ENCODE results near the gene SLC43A3.

Gene SLC43A3

DNA sequence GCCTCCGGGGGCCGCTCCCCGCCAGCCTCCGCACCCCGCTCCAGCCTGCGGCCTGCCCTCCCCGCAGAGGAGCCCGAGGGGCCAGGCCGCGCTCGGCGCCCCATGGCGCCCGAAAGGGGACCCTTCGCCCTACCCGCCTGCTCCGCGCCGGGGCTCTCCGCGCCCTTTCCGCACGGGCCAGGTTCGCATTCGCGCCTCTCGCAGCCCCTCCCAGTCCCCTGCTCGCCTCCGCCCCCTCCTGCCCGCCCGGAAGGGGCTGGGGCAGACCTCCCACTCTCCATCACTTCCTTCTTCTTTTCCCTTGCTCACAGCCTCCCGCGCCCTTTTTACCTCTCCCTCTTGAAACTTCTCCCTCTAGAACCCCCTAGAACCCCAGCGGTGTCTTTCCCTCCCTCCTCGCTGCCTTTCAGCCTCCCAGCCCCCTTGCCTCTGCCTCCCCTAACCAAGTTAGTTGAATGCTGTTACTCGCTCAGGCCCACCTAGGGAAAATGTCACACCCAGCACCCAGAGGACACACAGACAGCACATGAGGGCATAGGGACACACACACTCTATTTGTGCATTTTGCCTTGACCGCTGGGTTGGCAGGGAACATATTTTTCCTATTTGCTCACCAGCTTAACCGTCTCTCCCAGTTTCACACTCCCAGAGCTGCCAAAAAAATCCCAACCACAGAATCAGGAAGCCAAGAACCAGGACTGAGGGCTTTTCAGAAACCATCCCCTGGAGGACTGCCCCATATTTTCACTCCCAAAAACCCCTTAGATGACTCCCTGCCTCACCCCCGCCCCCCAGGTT is at the start of gene SLC43A3:
Gene SLC43A3 (minus strand): TSS at position 193 of the 798 bp plus-strand sequence. CDS start 949 bp downstream, outside the sequence.
- peak; percentile 30 to 46 for DNase-seq (ENCODE audit: extremely low read depth in 1 of 2, low read depth in 1 of 2)

DNA sequence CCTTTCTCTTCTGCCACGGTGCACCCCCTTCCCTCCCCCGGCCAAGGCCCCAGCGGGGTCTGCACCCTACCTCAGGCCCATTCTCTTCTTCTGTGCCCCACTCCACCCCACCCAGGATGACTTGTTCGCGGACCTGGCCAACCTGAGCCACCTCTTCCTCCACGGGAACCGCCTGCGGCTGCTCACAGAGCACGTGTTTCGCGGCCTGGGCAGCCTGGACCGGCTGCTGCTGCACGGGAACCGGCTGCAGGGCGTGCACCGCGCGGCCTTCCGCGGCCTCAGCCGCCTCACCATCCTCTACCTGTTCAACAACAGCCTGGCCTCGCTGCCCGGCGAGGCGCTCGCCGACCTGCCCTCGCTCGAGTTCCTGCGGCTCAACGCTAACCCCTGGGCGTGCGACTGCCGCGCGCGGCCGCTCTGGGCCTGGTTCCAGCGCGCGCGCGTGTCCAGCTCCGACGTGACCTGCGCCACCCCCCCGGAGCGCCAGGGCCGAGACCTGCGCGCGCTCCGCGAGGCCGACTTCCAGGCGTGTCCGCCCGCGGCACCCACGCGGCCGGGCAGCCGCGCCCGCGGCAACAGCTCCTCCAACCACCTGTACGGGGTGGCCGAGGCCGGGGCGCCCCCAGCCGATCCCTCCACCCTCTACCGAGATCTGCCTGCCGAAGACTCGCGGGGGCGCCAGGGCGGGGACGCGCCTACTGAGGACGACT is 49.3 kb upstream of the SLC43A3 start:
- no peak for DNase-seq (ENCODE audit: extremely low read depth in 1 of 2, low read depth in 1 of 2)

DNA sequence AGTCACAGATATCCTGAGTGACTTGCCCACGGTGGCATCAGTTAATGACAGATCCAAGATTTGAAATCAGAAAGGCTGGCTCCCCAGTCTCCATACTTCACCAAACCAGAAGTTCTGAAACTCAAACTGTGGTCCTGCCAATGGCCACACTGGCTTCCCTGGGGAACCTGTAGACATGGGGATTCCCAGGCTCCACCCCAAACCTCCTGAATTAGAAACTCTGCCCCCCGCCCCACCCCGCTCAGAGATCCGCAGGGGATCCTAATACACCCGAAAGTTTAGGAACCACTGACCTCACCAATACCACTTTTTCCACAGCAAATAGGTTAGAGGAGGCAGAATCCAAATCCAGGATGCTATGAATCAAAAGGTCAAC is 48.7 kb upstream of the SLC43A3 start:
- no peak for DNase-seq (ENCODE audit: extremely low read depth in 1 of 2, low read depth in 1 of 2)

DNA sequence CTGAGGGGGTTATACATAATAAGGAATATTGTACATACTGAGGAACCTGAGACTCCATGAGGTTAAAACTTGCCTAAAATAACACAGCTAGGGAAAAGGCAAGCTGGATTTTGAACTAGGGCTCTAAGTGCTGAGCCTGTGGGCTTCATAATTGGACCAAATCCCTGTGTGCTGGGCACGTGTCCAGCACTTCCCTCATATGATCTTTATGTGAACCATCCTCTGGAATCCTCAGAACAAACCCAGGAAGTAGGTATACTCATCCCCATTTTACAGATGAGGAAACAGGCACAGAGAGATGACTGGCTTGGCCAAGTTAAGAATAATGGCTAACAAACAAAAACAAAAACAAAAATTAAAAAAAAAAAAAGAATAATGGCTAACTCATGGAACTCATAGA is 48.3 kb upstream of the SLC43A3 start:
- DNase-seq (ENCODE audit: extremely low read depth in 1 of 2, low read depth in 1 of 2): no peak

DNA sequence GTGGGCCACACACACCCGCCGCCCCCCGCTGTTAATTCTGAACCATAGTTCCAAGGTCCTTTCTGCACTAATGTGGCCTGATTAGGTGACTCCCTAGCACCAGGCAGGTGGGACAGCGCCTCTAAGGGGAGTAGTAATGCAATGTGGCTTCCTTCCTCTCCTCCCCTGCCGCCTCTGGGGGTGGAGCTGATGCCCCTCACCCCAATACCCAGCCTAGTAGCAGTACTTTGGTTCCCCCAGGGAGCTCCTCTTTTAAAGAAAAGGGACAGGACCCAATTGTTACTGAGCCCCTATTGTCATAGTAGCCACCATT is 47.8 kb upstream of the SLC43A3 start:
- no peak for DNase-seq (ENCODE audit: extremely low read depth in 1 of 2, low read depth in 1 of 2)

DNA sequence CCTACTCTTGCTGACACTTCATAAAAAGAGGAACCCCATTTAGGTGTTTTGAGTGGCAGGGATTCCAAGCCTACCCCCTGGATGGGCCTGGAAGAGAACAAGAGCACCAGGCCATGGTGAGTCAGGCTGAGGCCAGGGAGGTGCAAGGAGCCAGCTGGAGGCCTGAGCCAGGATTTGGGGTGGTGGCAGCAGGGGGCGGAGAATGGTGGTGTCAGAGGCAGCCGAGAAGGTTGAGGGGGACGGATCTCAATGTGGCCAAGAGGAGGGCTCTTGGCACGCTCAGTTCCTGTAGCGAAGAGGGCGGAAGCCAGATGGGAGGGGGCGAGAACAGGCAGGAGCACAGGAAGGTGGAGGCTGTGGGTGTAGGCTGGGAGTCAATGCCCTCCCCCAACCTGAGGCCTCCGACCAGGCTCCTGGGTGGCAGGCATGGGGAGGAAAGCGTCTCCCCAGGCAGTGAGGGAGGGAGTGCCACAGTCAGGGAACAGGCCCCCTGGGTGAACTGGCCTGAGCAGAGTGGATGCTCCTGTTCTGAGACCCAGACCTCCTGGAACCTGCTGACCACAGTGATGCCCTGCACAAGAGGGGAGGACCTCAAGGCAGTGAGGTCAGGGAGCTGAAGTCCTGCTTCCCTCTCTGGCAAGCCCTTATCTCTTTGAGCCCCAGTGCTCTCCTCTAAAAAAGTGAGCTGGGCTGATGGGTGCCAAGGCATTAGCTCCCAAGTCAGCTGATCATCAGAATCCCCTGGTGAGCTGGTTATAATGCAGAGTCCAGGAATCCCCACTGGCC is 47.3 kb upstream of the SLC43A3 start:
- DNase-seq (ENCODE audit: extremely low read depth in 1 of 2, low read depth in 1 of 2): no peak

DNA sequence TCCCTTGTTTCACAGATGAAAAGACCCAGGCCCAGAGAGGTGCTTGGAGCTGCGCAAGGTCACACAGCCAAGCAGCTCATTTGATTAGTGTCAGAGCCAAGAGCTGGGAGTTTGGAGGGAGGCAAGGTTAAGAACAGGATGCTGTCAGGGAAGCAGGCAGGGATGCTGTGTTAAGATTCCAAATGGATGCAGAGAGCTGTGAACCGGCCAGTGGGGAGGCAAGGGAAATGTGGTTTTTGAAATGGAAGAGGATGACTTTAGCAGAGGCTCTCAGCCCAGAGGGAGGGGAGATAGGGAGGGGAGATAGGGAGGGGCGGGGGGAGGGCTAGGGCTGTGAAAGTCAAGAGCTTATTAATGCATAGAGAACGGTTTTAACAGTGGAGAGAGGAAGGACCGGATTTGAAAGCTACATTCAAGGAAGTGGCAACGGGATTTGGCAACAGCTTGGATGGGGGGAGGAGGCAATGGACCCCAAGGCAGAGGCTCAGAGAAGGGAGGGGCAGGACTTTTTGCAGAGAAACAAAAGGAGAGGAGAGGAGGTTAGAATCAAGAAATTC is 46.4 kb upstream of the SLC43A3 start:
- no peak for DNase-seq (ENCODE audit: extremely low read depth in 1 of 2, low read depth in 1 of 2)

DNA sequence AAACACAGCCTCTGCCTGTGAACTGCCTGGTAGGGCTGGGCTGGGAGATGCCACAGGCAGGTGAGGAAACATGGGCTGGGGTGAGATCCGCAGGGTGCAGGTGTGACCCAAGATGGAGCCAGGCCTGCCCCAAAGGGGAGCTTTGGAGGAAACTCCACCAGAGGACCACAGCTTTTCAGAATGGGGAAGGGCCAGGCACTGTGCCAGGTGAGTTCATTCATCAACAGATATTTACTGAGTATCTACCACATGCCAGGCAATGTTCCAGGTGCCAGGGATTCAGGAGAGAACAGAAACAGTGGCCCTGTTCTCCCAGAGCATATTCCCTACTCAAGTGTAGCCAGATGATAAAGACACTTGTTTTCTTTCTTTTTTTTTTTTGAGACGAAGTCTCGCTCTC is 44.6 kb upstream of the SLC43A3 start:
- no peak for DNase-seq (ENCODE audit: extremely low read depth in 1 of 2, low read depth in 1 of 2)

DNA sequence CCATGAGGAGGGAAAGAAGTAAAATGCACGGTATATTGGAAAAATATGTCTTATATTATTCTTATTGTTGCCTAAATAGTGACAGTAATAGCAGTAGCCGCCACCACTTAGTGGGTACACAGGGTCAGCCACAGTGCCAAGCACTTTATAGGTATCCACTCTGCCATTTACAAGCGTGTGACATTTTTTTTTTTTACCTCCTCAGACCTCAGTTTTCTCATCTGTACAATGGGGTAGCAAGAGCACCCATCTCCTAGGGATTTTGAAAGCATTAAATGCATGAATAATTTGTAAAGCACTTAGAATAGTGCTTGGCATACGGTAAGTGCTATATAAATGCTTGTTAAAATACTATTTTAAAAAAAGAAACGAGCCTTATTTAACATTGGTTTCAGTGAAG is 42.3 kb upstream of the SLC43A3 start:
- DNase-seq (ENCODE audit: extremely low read depth in 1 of 2, low read depth in 1 of 2): no peak

DNA sequence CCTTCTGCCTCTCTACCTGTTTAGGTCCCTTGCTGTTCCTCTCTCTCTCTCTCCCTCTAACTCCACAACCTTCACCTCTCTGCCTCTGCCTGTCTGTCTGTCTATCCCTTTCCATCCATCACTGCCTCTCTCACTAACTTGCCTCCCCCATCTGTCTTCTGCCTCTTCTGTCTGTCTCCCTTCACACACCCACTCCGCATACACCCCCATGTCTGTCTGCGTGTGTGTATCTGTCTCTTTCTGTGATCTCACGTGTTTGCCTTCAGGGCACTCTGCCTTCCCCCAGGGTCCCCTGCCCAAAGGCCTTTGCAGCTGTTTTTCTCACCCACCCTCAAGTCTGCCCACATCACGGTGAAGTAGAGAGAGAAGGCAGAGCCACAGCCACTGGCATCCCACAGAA is 41.4 kb upstream of the SLC43A3 start:
- DNase-seq (ENCODE audit: extremely low read depth in 1 of 2, low read depth in 1 of 2): no peak

DNA sequence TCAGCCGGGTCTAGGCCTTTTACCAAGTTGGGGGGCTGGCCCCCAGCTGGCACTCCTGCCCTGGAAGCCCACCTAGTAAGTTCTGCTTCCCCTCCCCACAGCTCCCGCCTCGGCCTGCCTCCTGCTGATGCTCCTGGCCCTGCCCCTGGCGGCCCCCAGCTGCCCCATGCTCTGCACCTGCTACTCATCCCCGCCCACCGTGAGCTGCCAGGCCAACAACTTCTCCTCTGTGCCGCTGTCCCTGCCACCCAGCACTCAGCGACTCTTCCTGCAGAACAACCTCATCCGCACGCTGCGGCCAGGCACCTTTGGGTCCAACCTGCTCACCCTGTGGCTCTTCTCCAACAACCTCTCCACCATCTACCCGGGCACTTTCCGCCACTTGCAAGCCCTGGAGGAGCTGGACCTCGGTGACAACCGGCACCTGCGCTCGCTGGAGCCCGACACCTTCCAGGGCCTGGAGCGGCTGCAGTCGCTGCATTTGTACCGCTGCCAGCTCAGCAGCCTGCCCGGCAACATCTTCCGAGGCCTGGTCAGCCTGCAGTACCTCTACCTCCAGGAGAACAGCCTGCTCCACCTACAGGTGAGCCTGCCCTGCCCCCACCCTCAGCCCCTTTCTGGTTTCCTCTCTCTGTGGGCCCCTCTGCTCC is 40.7 kb upstream of the SLC43A3 start:
- no peak for DNase-seq (ENCODE audit: extremely low read depth in 1 of 2, low read depth in 1 of 2)

DNA sequence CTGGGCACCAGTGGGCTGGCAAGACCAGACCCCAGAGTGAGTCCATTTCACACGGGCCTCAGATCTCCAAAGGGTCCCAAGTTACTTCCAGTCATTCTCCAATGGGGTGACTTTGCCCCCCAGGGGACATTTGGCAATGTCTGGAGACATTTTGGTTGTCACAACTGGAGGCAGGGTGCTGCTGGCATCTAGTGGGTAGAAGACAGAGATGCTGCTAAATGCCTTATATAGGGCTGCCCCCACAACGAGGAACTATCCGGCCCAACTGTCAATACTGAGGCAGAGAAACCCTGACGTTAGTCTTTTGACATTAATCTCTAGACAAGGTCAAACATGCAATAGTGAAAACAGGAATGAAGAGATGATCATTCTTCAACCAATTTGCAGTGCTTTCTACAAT is 39.8 kb upstream of the SLC43A3 start:
- no peak for DNase-seq (ENCODE audit: extremely low read depth in 1 of 2, low read depth in 1 of 2)

DNA sequence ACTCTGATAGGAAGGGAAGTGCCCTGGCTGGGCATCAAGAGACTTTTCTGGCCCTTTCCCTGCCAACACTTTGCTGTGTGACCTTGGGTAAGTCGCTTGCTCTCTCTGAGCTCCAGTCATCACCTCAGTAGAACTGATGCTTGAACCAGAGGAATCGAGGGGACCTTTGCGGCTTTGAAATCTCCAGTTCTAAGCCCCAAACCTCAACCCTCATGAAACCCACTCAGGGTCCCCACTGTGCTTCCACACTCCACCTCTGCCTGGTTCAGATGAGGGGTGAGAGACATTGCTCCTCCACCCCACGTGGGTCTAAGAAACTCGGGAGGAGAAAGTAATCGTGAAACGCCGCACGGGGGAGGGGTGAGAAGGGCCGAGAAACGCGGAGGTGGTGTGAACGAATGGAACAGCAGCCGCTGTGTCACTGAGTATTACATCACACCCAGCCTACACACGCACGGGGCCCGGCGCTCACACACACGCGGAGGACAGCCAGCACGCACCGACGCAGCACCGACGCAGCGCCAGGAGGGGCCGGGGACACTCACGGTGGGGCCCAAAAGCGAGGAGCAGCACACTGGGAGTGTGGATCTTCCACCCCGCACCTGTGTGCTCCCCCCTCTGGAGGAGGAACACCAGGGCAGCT is 37.7 kb upstream of the SLC43A3 start:
- DNase-seq (ENCODE audit: extremely low read depth in 1 of 2, low read depth in 1 of 2): no peak

DNA sequence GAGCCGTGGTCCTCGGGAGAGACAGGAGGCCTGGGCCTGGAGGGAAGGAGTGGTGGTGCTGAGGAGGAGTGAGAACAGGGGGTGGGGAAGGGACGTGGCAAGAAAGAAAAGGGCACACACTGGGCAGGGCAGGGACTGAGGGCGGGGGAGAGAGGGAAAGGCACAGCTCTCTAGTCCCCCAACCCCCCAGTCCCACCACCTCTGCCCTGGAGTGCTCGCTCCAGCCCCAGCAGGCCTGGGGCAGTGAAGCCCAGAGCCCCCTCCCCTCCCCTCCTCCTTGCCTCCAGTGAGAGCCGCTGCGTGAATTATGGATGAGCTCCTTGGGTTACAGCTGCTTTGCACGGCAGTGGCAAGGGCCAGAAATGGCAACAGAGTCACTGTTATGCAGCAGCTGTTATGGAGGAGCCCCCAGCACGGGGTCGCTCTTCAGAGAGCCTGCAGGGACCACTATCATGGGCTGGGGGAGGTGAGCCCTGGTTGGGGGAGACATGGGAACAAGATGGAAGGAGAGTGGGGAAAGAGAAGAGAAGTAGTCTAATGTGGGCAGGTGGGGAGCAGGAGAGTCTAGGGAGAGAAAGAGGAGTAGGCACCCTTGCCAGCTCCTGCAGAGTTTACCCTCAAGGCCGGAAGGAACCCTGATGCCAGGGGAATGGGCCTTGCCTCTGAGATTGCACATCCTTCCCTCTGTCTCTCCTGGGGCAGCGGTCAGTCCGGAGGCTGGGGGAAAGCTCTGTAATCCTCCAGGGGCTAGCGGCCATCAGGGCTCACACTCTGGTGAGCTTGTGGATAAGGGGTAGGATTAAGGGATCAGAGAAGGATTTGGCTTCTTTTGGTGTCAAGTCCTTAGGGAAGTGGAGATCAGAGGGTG is 37.0 kb upstream of the SLC43A3 start:
- no peak for DNase-seq (ENCODE audit: extremely low read depth in 1 of 2, low read depth in 1 of 2)

DNA sequence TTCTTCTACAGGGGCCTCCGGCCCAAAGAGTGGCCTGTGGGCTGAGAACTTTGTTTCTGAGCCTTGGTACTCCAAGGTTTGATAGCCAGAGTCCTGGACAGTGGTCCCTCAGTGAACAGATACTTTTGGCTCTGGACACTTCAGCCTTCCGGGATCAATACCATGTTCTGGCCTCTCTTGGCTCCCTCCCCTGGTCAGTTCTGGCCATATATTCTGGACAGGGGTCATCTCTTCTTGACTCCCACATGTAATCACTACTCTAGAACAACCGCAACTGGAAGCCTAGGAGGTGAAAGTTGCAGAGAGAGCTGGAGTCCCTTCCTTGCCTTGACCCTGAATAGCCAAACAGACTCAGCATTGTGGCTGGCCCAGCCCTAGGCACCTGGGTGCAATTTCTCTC is 35.7 kb upstream of the SLC43A3 start:
- DNase-seq (ENCODE audit: extremely low read depth in 1 of 2, low read depth in 1 of 2): no peak

DNA sequence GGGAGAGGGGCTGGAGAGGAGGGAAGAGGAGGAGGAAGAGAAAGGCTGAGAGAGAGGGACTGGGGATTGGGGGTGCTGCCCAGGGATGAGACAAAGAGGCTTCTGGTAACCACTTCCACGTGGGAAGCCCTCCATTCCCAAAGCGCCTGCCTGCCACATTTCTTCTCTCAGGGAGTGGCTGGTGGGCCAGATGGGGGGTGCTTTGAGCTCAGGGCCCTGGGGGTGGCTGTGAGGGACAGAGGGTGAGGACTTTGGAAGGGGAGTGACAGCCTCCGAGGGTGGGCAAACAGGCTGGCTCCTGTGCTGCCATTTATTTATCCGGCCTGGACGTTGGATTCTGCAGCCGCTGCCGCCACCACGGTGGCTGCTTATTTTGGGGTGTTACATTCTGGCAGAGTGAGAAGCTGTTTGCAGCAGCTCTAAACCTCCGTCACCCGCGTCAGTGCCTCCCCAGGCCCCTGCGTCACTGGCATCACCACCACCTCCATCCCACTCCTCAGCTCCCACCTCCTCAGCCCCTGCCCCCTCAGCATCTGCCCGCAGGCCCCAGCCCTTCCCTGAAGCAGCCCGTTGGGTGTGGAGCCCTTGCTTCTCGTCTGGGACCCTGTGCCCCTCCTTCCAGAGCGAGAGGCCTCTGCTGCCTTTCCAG is 35.0 kb upstream of the SLC43A3 start:
- DNase-seq (ENCODE audit: extremely low read depth in 1 of 2, low read depth in 1 of 2): no peak

DNA sequence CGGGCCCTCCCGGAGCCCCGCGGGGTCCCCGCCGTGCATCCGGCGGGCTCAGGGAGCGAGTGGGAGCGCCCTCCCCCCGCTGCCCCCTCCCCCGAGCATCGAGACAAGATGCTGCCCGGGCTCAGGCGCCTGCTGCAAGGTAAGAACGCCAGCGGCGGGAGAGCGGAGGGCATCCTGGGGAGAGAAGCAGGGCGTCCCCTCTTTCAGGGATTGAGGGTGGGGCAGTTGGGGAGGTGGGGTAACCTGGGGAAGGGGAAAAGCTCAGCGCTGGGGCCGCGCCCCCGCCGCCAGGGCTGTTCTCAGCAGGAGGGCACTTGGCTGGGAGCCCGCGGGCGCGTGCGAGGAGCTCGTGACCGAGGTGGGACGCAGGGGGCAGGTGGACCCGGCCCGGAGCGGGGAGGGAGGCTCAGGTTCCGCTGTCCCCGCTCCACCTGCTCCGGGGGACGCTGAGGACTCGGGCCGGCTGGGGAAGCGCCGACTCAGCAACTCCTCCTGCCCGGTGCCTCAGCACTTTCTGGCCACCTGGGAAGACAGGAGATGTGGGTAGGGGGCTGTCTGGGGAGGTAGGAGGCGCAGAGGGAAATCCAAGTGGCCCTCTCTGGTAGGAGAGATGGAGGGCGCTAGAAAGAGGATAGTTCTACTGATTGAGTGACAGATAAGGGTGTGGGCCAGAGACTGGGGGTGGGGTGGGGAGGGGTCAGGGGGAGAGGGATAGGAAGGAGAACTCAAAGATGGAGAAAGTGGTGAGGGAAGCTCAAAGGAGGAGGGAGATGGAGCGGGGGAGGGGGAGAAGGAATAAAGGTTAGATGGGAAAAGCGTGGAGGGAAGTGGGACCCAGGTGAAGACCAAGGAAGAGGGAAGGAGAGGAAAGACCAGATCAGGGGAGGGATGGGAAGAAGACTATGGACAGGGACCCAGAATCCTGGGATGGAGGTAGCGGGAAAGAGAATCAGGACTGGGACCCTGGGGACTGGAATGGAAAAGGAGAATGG is 34.1 kb upstream of the SLC43A3 start:
- no peak for DNase-seq (ENCODE audit: extremely low read depth in 1 of 2, low read depth in 1 of 2)
